Measurements from ENCODE around the gene CFD.

CFD gene

DNA sequence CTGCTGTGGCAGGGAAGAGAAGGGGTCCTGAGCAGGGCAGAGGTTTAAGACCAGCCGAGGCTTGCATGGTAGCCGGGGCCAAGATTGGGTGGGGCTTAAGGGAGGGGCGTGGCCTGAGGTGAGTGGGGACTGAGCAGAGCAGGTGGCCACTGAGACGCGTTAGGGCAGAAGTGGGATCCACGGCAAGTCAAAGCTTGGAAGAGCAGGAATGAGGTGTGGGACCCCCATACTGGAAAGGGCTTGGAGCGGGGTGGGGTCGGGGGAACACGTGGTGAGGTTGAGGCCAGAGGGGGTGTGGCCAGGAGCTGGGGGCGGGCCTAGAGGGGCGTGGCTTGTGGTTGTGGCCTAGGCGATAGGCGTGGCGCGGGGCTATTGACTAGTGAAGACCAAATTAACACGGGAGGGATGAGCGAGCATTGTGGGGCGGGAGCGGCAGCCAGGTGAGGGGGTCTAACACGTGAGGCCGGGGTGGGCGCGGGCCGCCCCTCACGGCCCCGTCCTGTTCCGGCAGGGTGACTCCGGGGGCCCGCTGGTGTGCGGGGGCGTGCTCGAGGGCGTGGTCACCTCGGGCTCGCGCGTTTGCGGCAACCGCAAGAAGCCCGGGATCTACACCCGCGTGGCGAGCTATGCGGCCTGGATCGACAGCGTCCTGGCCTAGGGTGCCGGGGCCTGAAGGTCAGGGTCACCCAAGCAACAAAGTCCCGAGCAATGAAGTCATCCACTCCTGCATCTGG lies 3.3 kb downstream of the CFD start:
- H3K36me3 ChIP-seq (ENCODE audit: control insufficient read depth, low read length) = no peaks in the 10 kb centered on the region
- peak overlapping the region; percentile 72 for H3K4me2 ChIP-seq (ENCODE audit: low read length)
- H3K4me3 ChIP-seq (ENCODE audit: low read length) = peak overlapping the region; percentile 64
- TF ChIP-seq EZH2phosphoT487 (IDR thresholded peaks at IDR 0.05; ENCODE audit: borderline replicate concordance, low read length) = no peak
- TF ChIP-seq, protein P1, sequence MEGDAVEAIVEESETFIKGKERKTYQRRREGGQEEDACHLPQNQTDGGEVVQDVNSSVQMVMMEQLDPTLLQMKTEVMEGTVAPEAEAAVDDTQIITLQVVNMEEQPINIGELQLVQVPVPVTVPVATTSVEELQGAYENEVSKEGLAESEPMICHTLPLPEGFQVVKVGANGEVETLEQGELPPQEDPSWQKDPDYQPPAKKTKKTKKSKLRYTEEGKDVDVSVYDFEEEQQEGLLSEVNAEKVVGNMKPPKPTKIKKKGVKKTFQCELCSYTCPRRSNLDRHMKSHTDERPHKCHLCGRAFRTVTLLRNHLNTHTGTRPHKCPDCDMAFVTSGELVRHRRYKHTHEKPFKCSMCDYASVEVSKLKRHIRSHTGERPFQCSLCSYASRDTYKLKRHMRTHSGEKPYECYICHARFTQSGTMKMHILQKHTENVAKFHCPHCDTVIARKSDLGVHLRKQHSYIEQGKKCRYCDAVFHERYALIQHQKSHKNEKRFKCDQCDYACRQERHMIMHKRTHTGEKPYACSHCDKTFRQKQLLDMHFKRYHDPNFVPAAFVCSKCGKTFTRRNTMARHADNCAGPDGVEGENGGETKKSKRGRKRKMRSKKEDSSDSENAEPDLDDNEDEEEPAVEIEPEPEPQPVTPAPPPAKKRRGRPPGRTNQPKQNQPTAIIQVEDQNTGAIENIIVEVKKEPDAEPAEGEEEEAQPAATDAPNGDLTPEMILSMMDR (IDR thresholded peaks at IDR 0.05; ENCODE audit: low read depth, low read length, poor library complexity, severe bottlenecking) = no peak
- H3K9me2 ChIP-seq (replicated peaks; ENCODE audit: control insufficient read depth, low read length) = no peaks in the 10 kb centered on the region
- no peaks in the 10 kb centered on the region for H3K9me3 ChIP-seq (ENCODE audit: control insufficient read depth, insufficient read depth, low read length)
- H3K27me3 ChIP-seq (ENCODE audit: control insufficient read depth, low read length) = peaks cover 13% of the 10 kb centered on the region
- H3F3A ChIP-seq (ENCODE audit: control insufficient read depth, insufficient read depth) = peaks cover 5% of the 10 kb centered on the region; the same call in 1 of the 2 replicates
- no peak overlapping the region for H3K27ac ChIP-seq (ENCODE audit: low read depth, low read length)
- H3K79me2 ChIP-seq (ENCODE audit: control insufficient read depth, low read length) = no peaks in the 10 kb centered on the region
- peaks cover 38% of the 10 kb centered on the region for H3K4me1 ChIP-seq (ENCODE audit: control insufficient read depth, low read length)
- H4K20me1 ChIP-seq (ENCODE audit: control insufficient read depth, insufficient read depth, low read depth, low read length) = no peaks in the 10 kb centered on the region

DNA sequence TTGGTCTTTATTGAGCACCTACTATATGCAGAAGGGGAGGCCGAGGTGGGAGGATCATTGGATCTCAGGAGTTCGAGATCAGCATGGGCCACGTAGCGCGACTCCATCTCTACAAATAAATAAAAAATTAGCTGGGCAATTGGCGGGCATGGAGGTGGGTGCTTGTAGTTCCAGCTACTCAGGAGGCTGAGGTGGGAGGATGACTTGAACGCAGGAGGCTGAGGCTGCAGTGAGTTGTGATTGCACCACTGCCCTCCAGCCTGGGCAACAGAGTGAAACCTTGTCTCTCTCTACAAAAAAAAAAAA lies 3.8 kb downstream of the CFD start:
- peaks cover 13% of the 10 kb centered on the region for H3K27me3 ChIP-seq (ENCODE audit: control insufficient read depth, low read length)
- peaks cover 5% of the 10 kb centered on the region; the same call in 1 of the 2 replicates for H3F3A ChIP-seq (ENCODE audit: control insufficient read depth, insufficient read depth)
- no peak for TF ChIP-seq EZH2phosphoT487 (IDR thresholded peaks at IDR 0.05; ENCODE audit: borderline replicate concordance, low read length)
- TF ChIP-seq, protein P1 (IDR thresholded peaks at IDR 0.05; ENCODE audit: low read depth, low read length, poor library complexity, severe bottlenecking) = no peak
- no peaks in the 10 kb centered on the region for H3K36me3 ChIP-seq (ENCODE audit: control insufficient read depth, low read length)
- H3K79me2 ChIP-seq (ENCODE audit: control insufficient read depth, low read length) = no peaks in the 10 kb centered on the region
- H3K9me3 ChIP-seq (ENCODE audit: control insufficient read depth, insufficient read depth, low read length) = no peaks in the 10 kb centered on the region
- no peaks in the 10 kb centered on the region for H3K9me2 ChIP-seq (replicated peaks; ENCODE audit: control insufficient read depth, low read length)
- H3K4me1 ChIP-seq (ENCODE audit: control insufficient read depth, low read length) = peaks cover 38% of the 10 kb centered on the region
- H4K20me1 ChIP-seq (ENCODE audit: control insufficient read depth, insufficient read depth, low read depth, low read length) = no peaks in the 10 kb centered on the region
- peak overlapping the region; percentile 64 for H3K4me3 ChIP-seq (ENCODE audit: low read length)
- H3K27ac ChIP-seq (ENCODE audit: low read depth, low read length) = 0 out of 2 replicates have a peak overlapping the region, but pooled peaks have one; percentile 26
- peak overlapping the region; percentile 72 for H3K4me2 ChIP-seq (ENCODE audit: low read length)

DNA sequence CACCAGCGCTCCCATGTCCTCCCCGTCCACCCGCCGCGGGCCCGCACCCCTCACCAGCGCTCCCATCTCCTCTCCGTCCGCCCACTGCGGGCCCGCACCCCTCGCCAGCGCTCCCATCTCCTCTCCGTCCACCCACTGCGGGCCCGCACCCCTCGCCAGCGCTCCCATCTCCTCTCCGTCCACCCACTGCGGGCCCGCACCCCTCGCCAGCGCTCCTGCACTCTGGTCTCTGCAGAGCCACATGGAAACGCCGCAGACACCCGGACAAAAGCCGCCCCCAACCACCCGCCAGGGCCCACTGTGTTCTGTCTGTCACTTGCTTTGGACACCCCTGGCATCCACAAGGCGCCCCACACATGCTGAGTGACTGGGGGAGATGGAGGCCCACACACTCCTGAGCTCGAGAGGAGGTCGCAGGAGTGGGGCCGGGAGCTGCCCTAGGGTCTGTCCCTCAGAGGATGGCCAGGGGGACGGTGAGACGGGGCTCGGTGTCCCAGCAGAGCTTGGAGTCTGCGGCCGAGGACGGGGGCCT lies 7.4 kb downstream of the CFD start:
- no peak overlapping the region for H3K27ac ChIP-seq (ENCODE audit: low read depth, low read length)

More for the DNA sequence above, 7.4 kb downstream of the CFD start:
- Histone ChIP-seq H3K4me2 (ENCODE audit: low read length) (no peak overlapping the region), H3K9me2 (replicated peaks; ENCODE audit: control insufficient read depth, low read length) (no peaks in the 10 kb centered on the region), H3K36me3 (ENCODE audit: control insufficient read depth, low read length) (no peaks in the 10 kb centered on the region), H3K9me3 (ENCODE audit: control insufficient read depth, insufficient read depth, low read length) (no peaks in the 10 kb centered on the region), H3K4me1 (ENCODE audit: control insufficient read depth, low read length) (peaks cover 28% of the 10 kb centered on the region), H3K27me3 (ENCODE audit: control insufficient read depth, low read length) (no peaks in the 10 kb centered on the region), H3K79me2 (ENCODE audit: control insufficient read depth, low read length) (no peaks in the 10 kb centered on the region), H3K4me3 (ENCODE audit: low read length) (no peak overlapping the region), H4K20me1 (ENCODE audit: control insufficient read depth, insufficient read depth, low read depth, low read length) (no peaks in the 10 kb centered on the region), H3F3A (ENCODE audit: control insufficient read depth, insufficient read depth) (peaks cover 3% of the 10 kb centered on the region; the same call in 1 of the 2 replicates)
- TF ChIP-seq, protein P1 (IDR thresholded peaks at IDR 0.05; ENCODE audit: low read depth, low read length, poor library complexity, severe bottlenecking) = no peak
- TF ChIP-seq EZH2phosphoT487 (IDR thresholded peaks at IDR 0.05; ENCODE audit: borderline replicate concordance, low read length) = no peak
